SH-SY5Y (cell line): ENCODE data around the gene MEIS2.

Experiments used
- GATA2 ChIP-seq: IDR thresholded peaks from 2 replicates; pipeline ENCODE4 v1.6.1; 2011; ENCODE audit warnings: mild to moderate bottlenecking, low read depth, low read length
- GATA3 ChIP-seq: IDR thresholded peaks from 2 replicates; pipeline ENCODE4 v1.6.1; 2011; ENCODE audit warnings: low read depth, mild to moderate bottlenecking, low read length, moderate library complexity

Gene MEIS2

GRCh38 chr15:37098468-37099318 lies 1.7 kb downstream of the MEIS2 start:
- TF ChIP-seq GATA3 (no peak), GATA2 (no peak)

GRCh38 chr15:37097144-37097919 lies 3.0 kb downstream of the MEIS2 start:
- TF ChIP-seq GATA3 (no peak), GATA2 (no peak)

GRCh38 chr15:37096558-37097143 lies 3.7 kb downstream of the MEIS2 start:
- no peak for TF ChIP-seq GATA3
- TF ChIP-seq GATA2, result no peak

GRCh38 chr15:37095770-37096557 lies 4.4 kb downstream of the MEIS2 start:
- TF ChIP-seq GATA2 (no peak), GATA3 (no peak)

GRCh38 chr15:37094915-37095711 lies 5.2 kb downstream of the MEIS2 start:
- no peak for TF ChIP-seq GATA3
- no peak for TF ChIP-seq GATA2

GRCh38 chr15:37094333-37094914 lies 5.9 kb downstream of the MEIS2 start:
- no peak for TF ChIP-seq GATA3
- no peak for TF ChIP-seq GATA2

- no peak for TF ChIP-seq GATA2
- no peak for TF ChIP-seq GATA3
Observed at GRCh38 chr15:37093480-37094332, 6.6 kb downstream of the MEIS2 start.

GRCh38 chr15:37090543-37091175 lies 9.7 kb downstream of the MEIS2 start:
- no peak for TF ChIP-seq GATA3
- no peak for TF ChIP-seq GATA2

GRCh38 chr15:37088436-37088835 lies 11.9 kb downstream of the MEIS2 start:
- TF ChIP-seq GATA3, result no peak

- TF ChIP-seq GATA2 (no peak), GATA3 (no peak)
Observed at GRCh38 chr15:37087131-37087588, 13.2 kb downstream of the MEIS2 start.

- TF ChIP-seq GATA3, result no peak
- no peak for TF ChIP-seq GATA2
Observed at GRCh38 chr15:37086521-37086920, 13.8 kb downstream of the MEIS2 start.

GRCh38 chr15:37086120-37086519 lies 14.2 kb downstream of the MEIS2 start:
- no peak for TF ChIP-seq GATA2
- no peak for TF ChIP-seq GATA3
